ENCODE results near the gene YJU2.
"Not testable (repeated sequence)": the region's sequence is repeated elsewhere in the genome, so short reads cannot be mapped to it uniquely, and the experiment has no call there.

Gene YJU2

GRCh38 chr19:4215807-4216206, 31.1 kb upstream of the YJU2 start:
- Mint-ChIP-seq H3K4me3 (no peak overlapping the region), H3K27ac (no peak overlapping the region), H3K27me3 (peaks cover 0 to 8% of the 10 kb centered on the region in 2 donors), H3K4me1 (ENCODE audit: low read depth in 2 of 2) (peaks cover 9 to 12% of the 10 kb centered on the region in 2 donors), H3K9me3 (no peaks in the 10 kb centered on the region), H3K36me3 (ENCODE audit: insufficient read depth) (no peaks in the 10 kb centered on the region)
- DNase-seq (no peak), ATAC-seq (replicated peaks) (no peak)

GRCh38 chr19:4216846-4217245, 30.0 kb upstream of the YJU2 start:
- H3K36me3 Mint-ChIP-seq (ENCODE audit: insufficient read depth) = no peaks in the 10 kb centered on the region
- peaks cover 0 to 8% of the 10 kb centered on the region in 2 donors for H3K27me3 Mint-ChIP-seq
- no peak for DNase-seq
- H3K27ac Mint-ChIP-seq = peak overlapping the region in 1 of 2 donors; percentile 41
- H3K9me3 Mint-ChIP-seq = no peaks in the 10 kb centered on the region
- no peak overlapping the region for H3K4me3 Mint-ChIP-seq
- no peak for ATAC-seq (replicated peaks)
- H3K4me1 Mint-ChIP-seq (ENCODE audit: low read depth in 2 of 2) = peaks cover 9 to 12% of the 10 kb centered on the region in 2 donors

- H3K36me3 Mint-ChIP-seq (ENCODE audit: insufficient read depth) = no peaks in the 10 kb centered on the region
- H3K4me1 Mint-ChIP-seq (ENCODE audit: low read depth in 2 of 2) = peaks cover 9 to 12% of the 10 kb centered on the region in 2 donors
- H3K27ac Mint-ChIP-seq = no peak overlapping the region
- peaks cover 0 to under 1% of the 10 kb centered on the region in 2 donors for H3K27me3 Mint-ChIP-seq
- no peak overlapping the region for H3K4me3 Mint-ChIP-seq
- ATAC-seq (replicated peaks) (no peak), DNase-seq (no peak)
- no peaks in the 10 kb centered on the region for H3K9me3 Mint-ChIP-seq
Observed at GRCh38 chr19:4217429-4218264, 29.2 kb upstream of the YJU2 start.

- not testable (repeated sequence) for ATAC-seq (replicated peaks); DNase-seq; H3K27me3 Mint-ChIP-seq; H3K9me3 Mint-ChIP-seq; H3K4me3 Mint-ChIP-seq; H3K36me3 Mint-ChIP-seq (ENCODE audit: insufficient read depth); H3K27ac Mint-ChIP-seq
- H3K4me1 Mint-ChIP-seq (ENCODE audit: low read depth in 2 of 2) = peaks cover 9 to 12% of the 10 kb centered on the region in 2 donors
Observed at GRCh38 chr19:4218523-4218922, 28.4 kb upstream of the YJU2 start.

- H3K9me3 Mint-ChIP-seq = no peaks in the 10 kb centered on the region
- ATAC-seq (replicated peaks) (no peak), DNase-seq (no peak)
- no peaks in the 10 kb centered on the region for H3K27me3 Mint-ChIP-seq
- peaks cover 0 to under 1% of the 10 kb centered on the region in 2 donors for H3K4me1 Mint-ChIP-seq (ENCODE audit: low read depth in 2 of 2)
- H3K27ac Mint-ChIP-seq = peak overlapping the region in 1 of 2 donors; percentile 35
- H3K36me3 Mint-ChIP-seq (ENCODE audit: insufficient read depth) = no peaks in the 10 kb centered on the region
- no peak overlapping the region for H3K4me3 Mint-ChIP-seq
Observed at GRCh38 chr19:4220188-4220587, 26.7 kb upstream of the YJU2 start.

GRCh38 chr19:4224470-4224869, 22.4 kb upstream of the YJU2 start:
- Mint-ChIP-seq H3K4me1 (ENCODE audit: low read depth in 2 of 2) (no peaks in the 10 kb centered on the region), H3K9me3 (no peaks in the 10 kb centered on the region), H3K27ac (no peak overlapping the region), H3K4me3 (no peak overlapping the region), H3K36me3 (ENCODE audit: insufficient read depth) (no peaks in the 10 kb centered on the region), H3K27me3 (peaks cover 0 to 7% of the 10 kb centered on the region in 2 donors)
- no peak for ATAC-seq (replicated peaks)
- DNase-seq = no peak

- H3K27ac Mint-ChIP-seq = no peak overlapping the region
- H3K4me1 Mint-ChIP-seq (ENCODE audit: low read depth in 2 of 2) = no peaks in the 10 kb centered on the region
- H3K4me3 Mint-ChIP-seq = no peak overlapping the region
- H3K9me3 Mint-ChIP-seq = no peaks in the 10 kb centered on the region
- ATAC-seq (replicated peaks) (no peak), DNase-seq (no peak)
- peaks cover 0 to 7% of the 10 kb centered on the region in 2 donors for H3K27me3 Mint-ChIP-seq
- H3K36me3 Mint-ChIP-seq (ENCODE audit: insufficient read depth) = no peaks in the 10 kb centered on the region
Observed at GRCh38 chr19:4225885-4226284, 21.0 kb upstream of the YJU2 start.

- Mint-ChIP-seq H3K27me3 (peaks cover 0 to 7% of the 10 kb centered on the region in 2 donors), H3K4me3 (no peak overlapping the region), H3K9me3 (no peaks in the 10 kb centered on the region), H3K4me1 (ENCODE audit: low read depth in 2 of 2) (no peaks in the 10 kb centered on the region), H3K27ac (no peak overlapping the region), H3K36me3 (ENCODE audit: insufficient read depth) (no peaks in the 10 kb centered on the region)
- ATAC-seq (replicated peaks) (no peak), DNase-seq (no peak)
Observed at GRCh38 chr19:4227771-4228170, 19.1 kb upstream of the YJU2 start.

- no peaks in the 10 kb centered on the region for H3K9me3 Mint-ChIP-seq
- DNase-seq (no peak), ATAC-seq (replicated peaks) (no peak)
- H3K27me3 Mint-ChIP-seq = peaks cover 9 to 16% of the 10 kb centered on the region in 2 donors
- peaks cover 3% of the 10 kb centered on the region for H3K36me3 Mint-ChIP-seq (ENCODE audit: insufficient read depth)
- H3K4me1 Mint-ChIP-seq (ENCODE audit: low read depth in 2 of 2) = peaks cover 0 to 5% of the 10 kb centered on the region in 2 donors
- no peak overlapping the region for H3K27ac Mint-ChIP-seq
- H3K4me3 Mint-ChIP-seq = no peak overlapping the region
Observed at GRCh38 chr19:4228765-4229178, 18.1 kb upstream of the YJU2 start.

- no peaks in the 10 kb centered on the region for H3K9me3 Mint-ChIP-seq
- H3K27me3 Mint-ChIP-seq = peaks cover 15 to 22% of the 10 kb centered on the region in 2 donors
- DNase-seq = no peak
- H3K27ac Mint-ChIP-seq = no peak within 1 kb of the TSS
- H3K4me1 Mint-ChIP-seq (ENCODE audit: low read depth in 2 of 2) = peaks cover 0 to 5% of the 10 kb centered on the region in 2 donors
- peak; percentile 27 for ATAC-seq (replicated peaks)
- peaks cover 3% of the 10 kb centered on the region for H3K36me3 Mint-ChIP-seq (ENCODE audit: insufficient read depth)
- H3K4me3 Mint-ChIP-seq = no peak within 1 kb of the TSS
Observed at GRCh38 chr19:4229179-4229931, 17.5 kb upstream of the YJU2 start, which contains the start of gene EBI3. Gene EBI3, plus strand, starts transcription at chr19:4229523. Its CDS starts 28 bp downstream, at chr19:4229551.

- not testable (repeated sequence) for H3K9me3 Mint-ChIP-seq; H3K4me3 Mint-ChIP-seq; H3K27ac Mint-ChIP-seq; DNase-seq; ATAC-seq (replicated peaks); H3K4me1 Mint-ChIP-seq (ENCODE audit: low read depth in 2 of 2); H3K36me3 Mint-ChIP-seq (ENCODE audit: insufficient read depth)
- peaks cover 21 to 23% of the 10 kb centered on the region in 2 donors for H3K27me3 Mint-ChIP-seq
Observed at GRCh38 chr19:4230237-4230636, 16.6 kb upstream of the YJU2 start.

GRCh38 chr19:4231521-4231920, 15.4 kb upstream of the YJU2 start:
- not testable (repeated sequence) for H3K9me3 Mint-ChIP-seq; H3K27ac Mint-ChIP-seq; H3K36me3 Mint-ChIP-seq (ENCODE audit: insufficient read depth); H3K4me3 Mint-ChIP-seq; DNase-seq; ATAC-seq (replicated peaks); H3K4me1 Mint-ChIP-seq (ENCODE audit: low read depth in 2 of 2)
- peaks cover 18 to 25% of the 10 kb centered on the region in 2 donors for H3K27me3 Mint-ChIP-seq

GRCh38 chr19:4232139-4232538, 14.7 kb upstream of the YJU2 start:
- not testable (repeated sequence) for H3K9me3 Mint-ChIP-seq; H3K4me3 Mint-ChIP-seq; H3K27ac Mint-ChIP-seq; H3K36me3 Mint-ChIP-seq (ENCODE audit: insufficient read depth); ATAC-seq (replicated peaks); DNase-seq; H3K4me1 Mint-ChIP-seq (ENCODE audit: low read depth in 2 of 2)
- peaks cover 16 to 32% of the 10 kb centered on the region in 2 donors for H3K27me3 Mint-ChIP-seq
